Activated CD4-positive, alpha-beta T cell treated with anti-CD3 and anti-CD28 coated beads, Interleukin-2, amount 50 U/mL, for 4 hours (primary cell): Measurements from ENCODE around the gene CCDC167.

Experiments used
- DNase-seq, 2 experiments: peaks; one replicate each; pipeline ENCODE4 v3.0.0-alpha.2; 2020

The CCDC167 gene

DNA sequence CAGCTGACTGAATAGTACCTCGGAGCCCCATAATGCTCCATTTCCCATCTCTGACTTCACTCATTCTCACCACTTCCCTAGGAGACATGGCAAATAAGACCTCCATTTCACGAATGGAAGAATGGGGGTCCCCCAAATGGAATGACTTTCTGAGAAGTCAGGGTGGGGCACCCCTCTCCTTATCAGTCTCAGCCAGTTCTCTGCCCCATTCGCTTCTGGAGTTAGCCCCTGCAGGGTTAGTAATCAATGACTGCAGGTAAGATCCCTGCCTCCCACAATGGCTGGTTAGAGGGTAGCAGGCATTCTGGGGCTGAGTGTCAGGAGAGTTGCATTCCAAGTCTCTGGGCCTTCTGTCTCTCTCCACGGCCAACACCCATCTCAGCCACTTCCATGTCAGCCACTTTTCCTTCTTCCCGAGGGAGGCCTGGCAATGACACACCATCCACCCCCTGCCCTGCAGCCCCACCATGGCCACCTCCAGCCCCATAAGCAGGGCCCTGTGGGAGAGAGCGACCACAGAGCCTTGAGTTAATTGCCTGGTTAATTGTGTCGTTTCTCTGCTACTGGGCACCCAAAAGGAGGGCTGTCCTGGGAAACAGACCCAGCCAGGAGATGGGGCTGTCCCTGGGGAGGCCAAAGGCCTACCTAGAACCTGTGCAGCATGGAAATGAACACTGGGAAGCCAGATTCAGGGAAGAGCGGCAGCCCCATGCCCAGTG is 13.4 kb downstream of the CCDC167 start:
- DNase-seq: no peak

DNA sequence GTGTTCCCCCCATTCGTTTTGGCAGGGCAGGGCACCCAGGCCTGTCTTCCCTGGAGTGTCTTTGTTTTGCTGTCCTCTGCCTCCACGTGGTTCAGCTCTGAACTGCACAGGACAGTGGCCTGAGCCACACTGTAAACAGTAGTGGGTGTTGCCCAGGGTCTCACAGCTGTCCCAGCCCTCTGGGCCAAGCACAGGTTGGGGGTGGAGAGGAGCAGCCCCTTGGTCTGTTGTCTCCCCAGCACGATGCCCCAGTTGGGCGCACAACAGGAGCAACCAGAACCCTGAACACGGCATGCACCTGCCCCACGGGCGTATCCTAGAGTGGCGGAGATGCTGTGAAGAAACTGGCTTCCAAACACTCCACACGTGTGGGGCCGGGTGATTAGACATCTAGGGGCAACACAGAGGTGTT is 14.4 kb downstream of the CCDC167 start:
- no peak for DNase-seq

DNA sequence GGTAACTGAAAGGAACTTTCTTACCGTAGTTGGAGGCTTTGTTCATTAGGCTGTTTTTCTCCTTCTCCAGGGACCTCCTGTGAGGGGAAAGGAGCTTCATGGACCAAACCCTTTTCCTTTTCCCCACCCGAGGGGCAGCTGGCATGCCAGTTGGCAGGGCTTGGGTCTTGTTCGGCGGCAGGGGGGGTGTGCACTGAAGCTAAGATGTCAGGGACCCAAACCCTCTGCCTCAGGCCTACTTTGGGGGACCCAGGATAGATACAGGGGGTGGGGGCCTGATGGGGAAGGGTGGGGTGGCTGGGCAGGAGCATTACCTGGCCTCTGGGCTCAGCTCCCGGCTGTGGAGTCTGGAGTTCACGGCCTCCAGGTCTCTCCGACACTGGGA is 14.9 kb downstream of the CCDC167 start:
- no peak for DNase-seq

DNA sequence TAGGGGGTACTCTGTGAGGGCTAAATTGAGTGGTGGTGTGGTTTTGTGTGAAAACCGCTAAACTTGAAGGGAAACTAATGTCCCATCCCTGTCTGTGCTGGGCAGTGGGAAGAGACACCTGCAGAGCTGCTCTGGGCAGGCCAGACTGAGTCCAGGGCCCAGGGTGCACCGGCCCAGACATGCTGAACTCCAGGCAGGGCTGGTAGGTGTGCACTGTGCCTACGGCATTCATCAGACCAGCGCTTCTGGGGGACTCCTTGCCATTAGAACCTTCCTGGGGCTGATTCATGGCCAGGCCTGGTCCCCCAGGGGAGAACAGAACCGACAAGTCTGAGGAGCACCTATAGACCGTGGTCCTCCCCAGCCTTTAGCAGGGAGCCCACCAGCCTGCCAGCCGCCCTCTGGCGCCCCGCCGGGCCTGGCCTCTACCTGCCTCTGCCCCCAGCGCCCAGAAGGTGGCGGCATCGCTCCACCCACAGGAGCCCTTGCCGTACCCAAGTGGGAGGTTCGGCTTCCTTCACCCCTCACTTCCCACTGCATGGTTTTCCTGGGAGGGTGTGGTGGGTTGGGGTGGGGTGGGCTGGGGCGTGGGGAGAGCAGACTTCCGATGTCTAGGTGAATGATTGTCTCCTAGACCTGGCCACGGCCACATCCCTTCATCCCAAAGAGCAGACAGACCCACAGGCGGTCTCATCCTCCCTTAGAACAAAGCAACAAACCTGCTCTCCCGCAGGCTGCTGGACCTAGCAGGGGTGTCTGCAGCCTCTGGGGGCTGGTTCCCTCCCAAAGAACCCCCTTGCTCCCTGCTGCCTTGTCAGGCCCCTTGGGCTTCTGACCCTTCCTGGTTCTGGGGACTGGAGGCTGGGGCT is 15.5 kb downstream of the CCDC167 start:
- DNase-seq: peak; percentile 70 to 71

DNA sequence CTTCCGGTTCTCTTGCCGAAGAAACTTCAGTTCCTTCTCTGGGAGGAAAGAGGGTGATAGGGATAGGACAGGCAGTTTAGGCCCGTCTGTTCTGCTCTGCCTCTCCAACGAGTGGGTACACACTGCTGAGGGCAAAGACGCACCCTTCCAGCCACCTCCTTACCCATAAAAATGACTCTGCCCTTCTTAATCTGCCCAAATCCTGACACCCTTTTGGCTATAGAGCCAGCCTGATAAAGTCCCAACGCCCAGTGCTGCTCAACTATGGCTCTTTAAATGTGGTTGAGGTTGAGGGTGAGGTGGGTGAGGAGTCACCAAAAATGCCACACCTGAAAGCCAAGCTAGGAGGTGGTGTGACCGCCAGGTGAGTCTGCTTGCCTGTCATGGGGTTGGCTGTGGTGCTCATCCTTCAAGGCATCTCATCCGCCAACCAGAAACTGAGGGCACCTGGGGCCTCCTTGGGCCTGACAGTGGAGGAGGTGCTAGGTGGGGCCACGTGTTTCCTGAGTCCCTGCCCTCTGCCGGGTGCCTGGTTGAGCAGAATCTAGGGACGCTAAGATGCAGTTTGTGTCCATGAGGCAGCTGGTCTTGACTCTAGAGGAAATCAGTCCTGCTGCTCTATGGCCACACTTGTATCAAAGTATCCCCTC is 16.3 kb downstream of the CCDC167 start:
- DNase-seq: no peak

DNA sequence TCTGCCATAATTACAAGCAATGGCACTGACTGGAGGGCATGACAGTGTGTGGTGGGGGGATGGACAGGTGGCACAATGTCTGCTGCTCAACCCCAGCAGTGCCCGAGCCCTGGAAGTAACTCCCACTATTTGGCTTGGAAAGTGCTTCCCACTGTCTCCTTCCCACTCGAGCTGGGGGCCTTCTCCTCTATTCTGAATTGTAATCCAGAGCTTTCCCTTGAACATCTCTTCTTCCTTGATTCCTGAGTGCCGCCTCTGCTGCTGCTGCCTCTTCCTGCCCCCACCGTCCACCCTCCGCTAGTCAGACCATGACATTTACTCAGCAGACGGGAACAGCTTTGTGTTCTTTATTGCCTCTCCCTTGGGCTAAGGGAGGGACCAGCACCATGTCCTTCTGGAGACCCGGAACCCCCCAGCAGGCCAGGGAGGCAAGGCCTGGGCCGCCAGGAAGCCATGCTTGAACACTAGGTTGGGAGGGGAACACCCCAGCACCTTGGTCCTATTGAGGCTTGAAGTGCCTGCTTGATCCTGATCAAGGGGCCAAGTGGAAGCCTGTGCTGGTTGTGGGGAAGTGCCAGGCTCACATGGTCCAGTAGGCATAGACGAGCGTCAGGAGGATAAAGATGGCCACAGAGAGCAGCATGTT is 17.0 kb downstream of the CCDC167 start:
- DNase-seq: no peak

DNA sequence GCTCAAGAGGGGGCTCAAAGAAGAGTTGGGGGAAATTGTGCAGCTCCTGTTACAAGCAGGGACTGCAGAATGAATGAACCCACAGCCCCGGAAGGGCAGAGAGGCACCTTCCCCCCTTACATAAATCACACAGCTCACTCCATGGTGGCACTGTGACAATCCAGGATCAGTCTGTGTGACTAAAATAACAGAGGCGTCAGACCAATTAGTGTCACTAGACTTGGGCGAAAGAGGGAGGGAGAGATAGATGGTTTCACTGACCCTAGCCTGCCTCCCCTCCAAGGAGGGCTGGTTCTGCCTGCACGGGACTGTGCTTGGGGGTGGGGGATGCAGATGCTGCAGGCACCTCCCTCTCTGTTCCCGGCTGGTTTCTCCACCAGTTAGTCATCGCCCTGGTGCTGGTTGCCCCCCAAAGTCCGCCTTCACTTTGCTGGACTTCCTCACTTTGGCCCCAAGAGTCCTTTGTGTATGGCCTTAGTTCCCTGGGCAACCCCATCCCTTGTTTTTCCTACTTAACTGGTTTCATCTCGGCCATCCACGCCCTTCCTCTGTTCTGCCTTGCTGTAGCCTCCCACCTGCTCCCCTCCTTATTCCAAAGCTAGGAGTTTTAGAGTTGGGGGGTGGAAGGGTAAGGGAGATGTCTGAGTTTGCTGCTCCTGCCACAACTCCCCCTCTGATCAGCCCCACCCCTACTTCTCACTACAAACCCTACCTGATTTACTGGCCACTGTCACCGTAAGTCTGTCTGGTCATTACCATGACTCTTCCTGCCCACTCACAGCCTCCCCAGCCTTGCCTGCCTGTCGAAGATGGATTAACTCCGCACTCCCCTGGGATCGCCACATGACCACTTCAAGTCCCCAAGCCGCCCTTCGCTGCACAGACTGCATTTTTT is 17.7 kb downstream of the CCDC167 start:
- DNase-seq: no peak

DNA sequence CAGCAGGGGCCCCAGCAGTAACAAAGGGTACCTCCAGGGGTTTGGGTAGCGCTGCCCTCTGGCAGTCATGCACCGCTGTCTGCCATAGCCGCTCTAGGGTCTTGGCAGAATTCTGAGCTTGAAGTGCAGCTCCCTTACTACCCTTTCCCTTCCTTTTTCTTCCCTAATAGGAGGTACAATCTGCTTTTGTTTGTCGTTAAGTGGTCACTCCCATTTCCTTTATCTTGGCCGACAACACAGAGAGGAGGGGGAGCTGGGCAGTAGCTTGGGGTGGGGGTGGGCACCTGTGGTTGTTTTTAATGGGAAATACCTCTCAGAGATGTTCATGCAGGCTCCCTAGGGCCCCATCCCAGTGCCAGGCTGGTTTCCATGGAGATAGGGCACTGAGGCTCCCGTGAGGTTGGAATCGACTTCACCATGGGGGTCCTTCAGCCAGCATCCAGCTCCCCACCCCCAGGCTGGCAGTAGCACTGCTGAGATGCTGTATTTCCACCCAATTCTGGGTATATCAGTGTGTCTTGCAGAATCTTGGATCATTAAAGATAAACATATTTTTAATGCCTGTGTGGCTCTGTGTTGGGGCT is 18.6 kb downstream of the CCDC167 start:
- DNase-seq: no peak

DNA sequence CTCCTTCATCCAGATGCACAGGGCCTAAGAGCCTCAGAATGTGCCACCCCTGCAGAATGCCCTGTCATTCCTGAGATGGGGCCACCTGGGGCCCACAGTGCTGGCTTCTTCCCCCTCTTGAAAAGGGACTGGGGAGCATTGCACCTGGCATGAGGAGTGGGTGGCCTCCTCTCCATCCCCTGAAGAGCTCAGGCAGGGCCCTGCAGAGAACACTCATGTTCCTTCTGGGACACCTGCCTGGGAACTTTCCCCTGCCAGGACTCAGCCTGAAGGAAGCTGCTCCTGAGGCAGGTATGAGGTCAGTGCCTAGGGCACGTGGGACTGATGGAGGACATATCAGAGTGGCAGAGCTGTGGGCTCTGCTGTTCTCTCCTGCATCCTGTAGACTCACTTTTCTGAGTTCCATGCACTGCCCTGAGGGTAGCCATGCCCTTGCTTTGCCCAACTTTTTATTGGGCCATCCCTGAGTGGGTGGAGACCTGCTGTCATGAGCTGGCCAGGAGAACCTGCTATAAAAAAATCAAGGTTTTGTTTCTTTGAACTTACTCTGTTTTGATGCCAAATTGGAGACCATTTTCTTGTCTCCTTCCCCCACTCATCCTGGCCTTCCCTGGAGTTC is 19.5 kb downstream of the CCDC167 start:
- DNase-seq: no peak

DNA sequence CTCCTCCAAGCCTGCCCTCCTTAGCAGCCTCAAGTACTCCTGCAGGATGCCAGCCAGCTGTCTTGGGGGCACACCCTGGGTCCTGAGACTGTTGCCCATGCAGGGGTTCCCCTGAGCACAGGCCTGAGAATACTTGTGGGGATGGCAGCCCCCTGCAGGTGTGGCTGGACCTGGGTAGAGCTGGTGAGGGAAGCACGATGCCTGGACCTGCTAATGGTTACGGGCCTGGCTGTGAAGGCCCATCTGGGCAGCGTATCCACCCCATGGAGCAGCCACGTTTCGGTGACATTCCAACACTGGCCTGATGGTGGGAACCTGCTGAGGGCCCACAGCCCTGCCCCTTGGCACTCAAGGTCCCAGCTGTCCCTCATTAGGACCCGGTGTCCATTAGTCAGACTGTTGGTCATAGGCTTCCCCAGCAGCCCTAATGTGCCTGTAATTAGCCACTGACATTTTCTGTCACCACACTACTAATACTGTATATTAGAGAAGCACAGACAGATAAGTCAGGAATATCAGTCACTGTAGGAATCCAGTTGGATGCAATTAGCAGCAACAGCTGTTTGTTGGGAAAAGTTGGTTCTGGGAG is 20.3 kb downstream of the CCDC167 start:
- no peak for DNase-seq

DNA sequence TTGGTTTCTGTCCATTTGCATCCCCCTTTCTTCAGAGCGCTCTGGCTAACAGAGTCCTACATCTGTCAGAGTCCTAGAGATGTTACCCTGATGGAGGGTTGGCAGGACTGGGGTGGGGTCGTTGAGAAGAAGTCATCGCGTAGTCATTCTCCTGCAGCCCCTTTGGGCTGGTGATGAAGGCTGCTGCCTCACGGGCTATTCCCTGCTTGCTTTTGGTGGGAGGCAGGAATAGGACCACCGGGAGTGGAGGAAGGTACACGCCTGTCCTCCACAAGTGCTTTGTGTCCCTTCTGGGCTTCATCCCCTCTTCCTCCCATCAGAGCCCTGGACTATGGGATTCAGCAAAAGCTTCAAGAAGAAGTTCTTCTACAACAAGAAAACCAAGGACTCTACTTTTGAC is 20.9 kb downstream of the CCDC167 start:
- no peak for DNase-seq

DNA sequence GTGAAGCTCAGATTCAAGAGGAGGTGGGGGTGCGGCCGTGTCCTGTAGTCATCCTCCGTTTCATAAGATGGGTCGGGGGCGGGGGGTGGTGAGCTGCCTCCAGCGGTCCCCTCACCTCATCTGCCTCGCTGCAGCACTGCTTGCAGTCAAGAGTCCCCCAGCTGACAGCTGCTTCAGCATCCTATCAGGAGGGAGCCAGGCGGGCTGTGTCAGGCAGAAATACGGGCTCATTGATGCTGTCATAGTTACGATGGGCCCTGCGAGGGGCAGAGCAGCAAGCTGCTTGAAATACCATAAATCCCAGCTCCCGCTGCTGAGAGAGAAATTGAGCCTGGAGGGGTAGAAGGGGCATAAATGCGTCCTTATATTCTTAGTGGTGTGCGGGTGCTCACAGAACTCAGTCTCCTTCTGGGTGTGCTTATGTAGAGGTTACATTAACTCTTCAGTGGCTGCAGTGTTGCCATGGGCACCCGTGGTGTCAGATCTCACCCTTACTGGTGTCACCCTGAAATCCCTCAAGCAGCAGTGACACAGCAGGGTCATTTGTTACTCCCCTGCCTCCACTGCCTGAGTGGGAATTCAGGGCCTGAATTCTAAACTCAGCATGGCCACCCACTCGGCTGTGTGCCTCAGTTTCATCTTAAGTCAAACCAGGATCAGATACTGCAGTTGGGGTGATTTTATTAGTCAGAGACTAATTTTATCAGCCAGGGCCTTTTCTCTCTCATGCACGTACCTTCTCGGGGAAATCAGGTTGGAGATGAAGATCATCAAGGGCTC is 21.8 kb downstream of the CCDC167 start:
- no peak for DNase-seq

DNA sequence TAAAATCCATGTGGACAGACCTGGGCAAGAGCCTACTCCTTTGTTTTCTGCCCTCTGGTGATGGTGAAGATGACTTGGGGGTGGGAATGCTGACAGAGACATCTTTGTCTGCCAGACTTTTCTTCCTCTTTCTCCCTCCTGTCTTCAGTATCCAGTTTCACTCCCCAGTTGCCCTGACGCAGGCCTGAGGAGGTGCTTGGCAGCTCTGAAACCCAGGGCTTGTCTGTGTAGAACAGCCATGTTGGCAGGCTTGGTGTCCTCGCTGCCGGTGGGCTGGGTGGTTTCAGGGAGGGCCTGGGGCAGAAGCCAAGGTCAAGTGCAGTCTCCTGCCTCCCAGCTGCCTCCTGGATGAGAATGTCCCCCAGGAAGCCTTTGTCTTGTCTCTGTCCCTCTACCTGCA is 22.5 kb downstream of the CCDC167 start:
- no peak for DNase-seq

DNA sequence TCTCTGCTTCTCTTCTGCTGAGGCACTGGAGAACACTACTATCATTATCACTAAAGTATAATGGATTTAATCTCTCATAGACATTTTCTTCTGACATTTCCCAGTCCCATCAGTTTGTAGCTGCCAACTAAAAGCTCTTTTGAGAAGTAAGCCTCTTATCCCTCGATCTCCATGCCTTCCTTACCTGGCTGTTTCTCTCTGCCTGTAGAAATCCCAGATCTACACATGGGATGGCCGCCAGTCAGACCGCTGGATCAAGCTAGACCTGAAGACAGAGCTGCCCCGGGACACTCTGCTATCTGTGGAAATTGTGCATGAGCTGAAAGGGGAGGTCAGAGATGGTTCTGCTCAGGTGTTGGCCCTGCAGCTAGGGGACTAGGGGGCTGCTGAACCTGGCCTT is 25.4 kb downstream of the CCDC167 start:
- DNase-seq: no peak

DNA sequence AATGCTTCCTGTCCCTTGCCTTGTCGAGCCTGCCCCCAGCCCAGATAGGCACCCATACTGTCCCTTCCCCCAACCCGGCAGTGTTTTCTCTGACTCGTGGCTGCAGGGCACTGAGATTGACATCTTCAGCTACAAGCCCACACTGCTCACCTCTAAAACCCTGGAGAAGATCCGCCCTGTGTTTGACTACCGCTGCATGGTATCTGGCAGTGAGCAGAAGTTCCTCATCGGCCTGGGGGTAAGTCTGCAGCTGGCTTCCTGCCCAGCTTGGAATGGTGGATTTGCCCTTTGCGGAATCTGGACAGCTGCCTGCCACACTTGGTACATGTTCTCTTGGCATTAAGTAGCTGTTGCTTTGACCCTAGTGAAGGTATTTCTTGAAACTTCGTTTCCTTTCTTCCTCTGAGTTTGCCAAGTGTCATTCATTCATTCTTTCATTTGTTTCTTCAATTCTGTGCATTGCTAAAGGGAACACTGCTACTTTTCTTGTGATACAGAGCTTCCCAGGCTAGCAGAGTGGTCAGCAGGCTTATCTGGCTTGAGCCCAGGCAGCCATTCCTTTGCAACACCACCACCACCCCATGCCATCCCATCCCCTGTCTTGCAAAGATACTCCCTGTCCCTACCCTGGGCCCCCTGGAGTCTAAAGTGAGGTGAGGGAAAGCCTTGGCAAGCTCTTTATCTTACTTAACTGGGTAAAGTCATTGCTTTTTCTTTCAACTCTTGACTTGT is 26.2 kb downstream of the CCDC167 start:
- DNase-seq: no peak

DNA sequence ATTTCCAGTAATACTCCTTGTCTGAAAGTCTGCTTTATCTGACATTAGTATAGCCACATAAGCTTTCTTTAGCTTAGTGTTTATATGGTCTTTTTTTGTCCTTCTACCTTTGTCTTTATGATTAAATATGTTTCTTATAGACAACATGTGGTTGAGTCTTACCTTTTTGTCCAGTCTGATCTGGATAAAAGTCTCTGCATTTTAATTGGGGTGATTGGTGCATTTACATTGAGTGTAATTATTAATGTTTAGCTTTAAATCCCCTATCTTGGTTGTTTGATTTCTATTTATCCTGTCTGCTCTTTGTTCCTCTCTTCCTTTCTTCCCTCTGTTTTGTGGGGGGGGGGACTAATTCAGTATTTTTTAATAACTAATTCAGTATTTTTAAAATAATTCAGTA is 32.0 kb downstream of the CCDC167 start:
- no peak for DNase-seq

DNA sequence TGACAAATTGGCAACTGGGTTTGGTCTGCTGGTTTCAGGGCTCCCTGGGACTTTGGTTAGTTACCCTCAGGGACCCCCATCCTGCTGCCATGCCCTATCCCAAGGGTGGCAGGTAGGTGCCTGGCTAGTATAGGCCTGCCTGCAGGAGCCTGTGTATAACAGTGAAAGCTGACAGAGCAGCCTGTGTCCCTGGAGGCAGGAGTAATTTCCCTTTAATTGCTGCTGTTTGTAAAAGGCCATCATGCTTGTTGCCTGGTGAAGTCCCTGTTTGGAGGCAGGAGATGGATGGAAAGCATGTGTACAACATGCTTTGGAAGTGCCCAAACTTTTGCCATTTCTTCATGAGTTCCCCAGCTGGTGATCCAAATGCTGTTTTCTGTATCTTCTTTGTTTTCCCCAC is 36.6 kb downstream of the CCDC167 start:
- DNase-seq: no peak

DNA sequence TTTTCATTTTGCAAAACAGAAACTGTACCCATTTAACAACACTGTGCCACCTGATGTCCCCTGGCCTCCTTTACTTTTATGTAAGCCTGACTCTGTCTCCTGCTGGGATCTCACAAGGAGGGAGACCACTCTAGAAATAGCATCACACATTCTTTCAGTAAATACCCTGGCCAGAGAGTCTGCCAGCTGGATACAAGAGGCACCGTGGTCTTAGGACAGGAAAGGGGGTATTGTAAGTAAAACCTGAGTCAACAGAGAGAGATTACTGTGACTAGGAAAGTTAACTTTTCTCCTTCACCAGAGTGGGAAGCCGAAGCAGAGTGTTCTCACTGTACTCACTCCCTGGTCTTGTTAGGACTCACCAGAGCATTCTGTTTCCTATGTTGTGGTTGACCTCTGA is 38.9 kb downstream of the CCDC167 start:
- DNase-seq: no peak

DNA sequence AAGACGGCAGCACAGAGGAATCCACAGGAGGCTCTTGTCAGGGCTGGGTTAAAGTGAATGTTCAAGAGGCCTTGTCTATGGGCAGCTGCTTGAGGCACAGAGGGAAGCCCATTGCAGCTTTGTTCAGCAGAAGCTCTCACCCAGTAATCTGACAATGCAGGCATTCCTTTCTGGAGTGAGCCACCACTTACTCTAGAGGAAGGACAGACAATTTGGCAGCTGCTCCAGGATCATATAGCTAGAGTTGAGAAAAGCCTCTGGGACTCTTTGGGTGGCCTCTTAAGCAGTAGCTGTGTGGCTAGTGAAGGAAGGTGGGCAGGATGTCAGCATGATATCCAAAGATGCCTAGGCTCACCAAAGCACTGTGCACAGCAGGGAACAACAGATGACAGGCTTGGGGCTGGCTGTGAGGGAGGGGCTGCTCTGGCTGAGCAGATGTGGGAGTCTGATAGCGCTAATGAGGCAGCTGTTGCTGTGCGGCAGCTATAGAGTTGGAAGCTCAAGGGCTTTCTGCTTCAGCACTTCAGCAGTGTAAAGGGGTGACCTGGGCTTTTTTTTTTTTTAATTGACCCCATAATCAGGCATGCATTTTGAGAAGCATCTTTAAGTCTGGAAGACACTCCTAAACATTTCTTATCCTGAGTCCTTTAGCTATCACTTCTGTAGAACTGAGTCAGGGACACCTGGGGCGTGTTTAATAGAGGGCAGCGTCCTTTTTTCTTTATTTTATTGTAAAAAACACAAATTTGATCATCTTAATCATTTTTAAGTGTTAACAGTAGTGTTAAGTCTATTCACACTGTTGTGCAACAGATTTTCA is 39.5 kb downstream of the CCDC167 start:
- DNase-seq: no peak
